Neuronal stem cell (in vitro differentiated cells): ENCODE results near the gene CACNB2.

Experiments
- DNase-seq: peaks from one replicate; pipeline ENCODE4 v3.0.0-alpha.2; 2013; ENCODE audit warnings: low spot score
- H2AFZ ChIP-seq: one replicate; pipeline ENCODE4 v1.6.1; 2013; ENCODE audit warnings: mild to moderate bottlenecking, low read length, inconsistent platforms
- H2AK5ac ChIP-seq: 2 replicates; pipeline ENCODE4 v1.6.1; 2013; ENCODE audit warnings: low read depth, mild to moderate bottlenecking, inconsistent platforms, low read length, moderate library complexity, mixed read lengths
- H2BK120ac ChIP-seq: 2 replicates; pipeline ENCODE4 v1.6.1; 2013; ENCODE audit warnings: low read depth, mild to moderate bottlenecking, inconsistent platforms, low read length, moderate library complexity, mixed read lengths
- H2BK12ac ChIP-seq: one replicate; pipeline ENCODE4 v1.6.1; 2013; ENCODE audit warnings: low read length, inconsistent platforms
- H2BK15ac ChIP-seq: 2 replicates; pipeline ENCODE4 v1.6.1; 2013; ENCODE audit warnings: mild to moderate bottlenecking, low read length, inconsistent platforms, mixed read lengths
- H2BK5ac ChIP-seq: one replicate; pipeline ENCODE4 v1.6.1; 2013; ENCODE audit warnings: inconsistent platforms, mild to moderate bottlenecking, low read length, moderate library complexity
- H3K14ac ChIP-seq: one replicate; pipeline ENCODE4 v1.6.1; 2013; ENCODE audit warnings: low read length, inconsistent platforms
- H3K18ac ChIP-seq: 2 replicates; pipeline ENCODE4 v1.6.1; 2013; ENCODE audit warnings: low read length, inconsistent platforms
- H3K23ac ChIP-seq: 2 replicates; pipeline ENCODE4 v1.6.1; 2013; ENCODE audit warnings: low read depth, mild to moderate bottlenecking, mixed read lengths, low read length, inconsistent platforms; ENCODE audit not compliant: poor library complexity
- H3K27ac ChIP-seq: replicated peaks from 3 replicates; pipeline ENCODE4 v1.5.1; 2013; ENCODE audit warnings: low read length, inconsistent platforms
- H3K27me3 ChIP-seq, 3 experiments: 2 replicates each; pipeline ENCODE4 v1.6.1; 2013; ENCODE audit warnings: low read length in 3 of 3, mild to moderate bottlenecking in 2 of 3, inconsistent platforms in 1 of 3, low read depth in 1 of 3, mixed read lengths in 1 of 3, moderate library complexity in 1 of 3; ENCODE audit not compliant: control insufficient read depth in 3 of 3, insufficient read depth in 3 of 3
- H3K36me3 ChIP-seq, 2 donors: replicated peaks in 1 of 2; 2 replicates each; pipeline ENCODE4 v1.6.1; 2013; ENCODE audit warnings: low read length in 2 of 2; ENCODE audit not compliant: control insufficient read depth in 2 of 2, insufficient read depth in 2 of 2
- H3K4ac ChIP-seq: 2 replicates; pipeline ENCODE4 v1.6.1; 2013; ENCODE audit warnings: inconsistent platforms, mild to moderate bottlenecking, low read length, moderate library complexity
- H3K4me1 ChIP-seq, 2 donors: 1 replicate in 1 of 2; 2 replicates in 1 of 2; pipeline ENCODE4 v1.6.1; 2013; ENCODE audit warnings: low read length in 2 of 2, low read depth in 1 of 2; ENCODE audit not compliant: control insufficient read depth in 2 of 2, insufficient read depth in 1 of 2
- H3K4me2 ChIP-seq: one replicate; pipeline ENCODE4 v1.6.1; 2013; ENCODE audit warnings: mild to moderate bottlenecking, low read length, inconsistent platforms; ENCODE audit not compliant: insufficient read depth, poor library complexity, severe bottlenecking
- H3K4me3 ChIP-seq, 2 donors: 2 replicates each; pipeline ENCODE4 v1.5.1; 2013; ENCODE audit warnings: low read length in 2 of 2, mild to moderate bottlenecking in 2 of 2, inconsistent platforms in 1 of 2, moderate library complexity in 1 of 2
- H3K79me1 ChIP-seq: one replicate; pipeline ENCODE4 v1.6.1; 2013; ENCODE audit warnings: low read depth, mild to moderate bottlenecking, inconsistent platforms, low read length, moderate library complexity
- H3K9ac ChIP-seq: one replicate; pipeline ENCODE4 v1.6.1; 2013; ENCODE audit warnings: mild to moderate bottlenecking, low read depth, low read length, inconsistent platforms; ENCODE audit not compliant: poor library complexity
- H3K9me3 ChIP-seq, 2 donors: replicated peaks in 1 of 2; 2 replicates each; pipeline versions ENCODE3 to v1.6.1; 2013; ENCODE audit warnings: low read length in 2 of 2, mild to moderate bottlenecking in 2 of 2, inconsistent platforms in 1 of 2, low read depth in 1 of 2, mixed read lengths in 1 of 2, moderate library complexity in 1 of 2; ENCODE audit not compliant: control insufficient read depth in 2 of 2, insufficient read depth in 1 of 2
- H4K8ac ChIP-seq: one replicate; pipeline ENCODE4 v1.6.1; 2013; ENCODE audit warnings: low read depth, mild to moderate bottlenecking, inconsistent platforms, low read length, moderate library complexity
- H4K91ac ChIP-seq: one replicate; pipeline ENCODE4 v1.6.1; 2013; ENCODE audit warnings: low read length, low read depth, mild to moderate bottlenecking, inconsistent platforms; ENCODE audit not compliant: poor library complexity
- WGBS, 2 donors: extraction: QIAGEN DNeasy Blood & Tissue Kit; methylation state at CpG; one replicate each; pipeline ENCODE4 v1.1.7; 2013; ENCODE audit warnings: missing lambda C conversion rate in 2 of 2, mixed read lengths in 1 of 2; ENCODE audit not compliant: insufficient read length in 2 of 2, insufficient replicate concordance in 1 of 2; ENCODE audit errors: extremely low coverage in 2 of 2; 5-methylcytosine and 5-hydroxymethylcytosine counted together

CACNB2 gene

DNA sequence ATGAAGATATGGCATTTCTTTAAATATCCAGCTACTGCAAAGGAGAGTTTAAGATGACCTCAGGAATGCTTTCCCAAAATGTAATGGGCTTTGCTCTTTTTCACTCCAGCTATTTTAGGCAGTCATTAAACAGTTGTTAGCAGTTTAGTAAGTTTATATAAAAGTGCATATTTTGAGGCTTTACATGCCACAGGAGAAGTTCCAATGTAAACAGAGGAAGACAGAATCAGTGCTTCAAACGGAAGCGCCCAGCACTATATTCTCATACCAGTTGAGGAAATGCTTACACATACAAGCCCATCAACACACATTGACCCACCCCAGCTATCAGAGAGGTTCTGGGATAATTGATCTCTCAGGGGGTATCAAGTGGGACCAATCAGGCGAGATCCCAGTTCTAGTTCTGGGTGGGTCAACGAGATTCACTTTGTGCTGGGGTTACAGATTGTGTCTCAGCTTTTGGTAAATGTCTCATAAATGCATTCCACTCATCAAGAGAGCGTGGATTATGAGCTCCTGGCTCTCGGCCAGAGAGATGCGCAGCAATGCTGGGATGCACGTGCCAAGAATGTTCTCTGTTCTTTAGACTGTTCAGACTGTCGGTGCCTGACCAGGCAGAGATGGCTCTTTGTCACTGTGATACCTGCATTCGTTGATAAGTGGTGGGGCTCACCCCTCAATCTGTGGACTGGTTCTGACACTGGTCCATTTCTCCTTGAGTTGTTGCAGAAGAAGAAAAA, 55.0 kb downstream of the CACNB2 start:
- H3K4me2 ChIP-seq: no peak overlapping the region
- H3K9me3 ChIP-seq: no peaks in the 10 kb centered on the region
- H3K14ac ChIP-seq: no peak overlapping the region
- H4K91ac ChIP-seq: no peak overlapping the region
- H2BK12ac ChIP-seq: no peak overlapping the region
- no peaks in the 10 kb centered on the region for H3K27me3 ChIP-seq
- H3K4me1 ChIP-seq: peaks cover 0 to 3% of the 10 kb centered on the region in 2 donors
- DNase-seq: no peak
- no peaks in the 10 kb centered on the region for H3K36me3 ChIP-seq
- H2BK120ac ChIP-seq: no peak overlapping the region
- no peak overlapping the region for H3K4ac ChIP-seq
- no peak overlapping the region for H3K9ac ChIP-seq
- no CpG with 5 or more reads among the region's 10 CpGs for WGBS, 2 donors
- no peak overlapping the region for H3K23ac ChIP-seq
- H4K8ac ChIP-seq: no peak overlapping the region
- no peak overlapping the region for H3K18ac ChIP-seq
- no peak overlapping the region for H2AFZ ChIP-seq
- no peak overlapping the region for H3K27ac ChIP-seq
- no peak overlapping the region for H2AK5ac ChIP-seq
- H3K79me1 ChIP-seq: no peaks in the 10 kb centered on the region
- H2BK5ac ChIP-seq: no peak overlapping the region
- no peak overlapping the region for H3K4me3 ChIP-seq
- no peak overlapping the region for H2BK15ac ChIP-seq

- Histone ChIP-seq H4K8ac (no peak overlapping the region), H3K79me1 (no peaks in the 10 kb centered on the region), H2BK15ac (no peak overlapping the region), H2AFZ (no peak overlapping the region), H3K4ac (no peak overlapping the region), H4K91ac (no peak overlapping the region), H3K4me1 (peaks cover 0 to 3% of the 10 kb centered on the region in 2 donors), H2BK120ac (no peak overlapping the region), H3K9me3 (no peaks in the 10 kb centered on the region), H3K27me3 (no peaks in the 10 kb centered on the region), H3K36me3 (no peaks in the 10 kb centered on the region), H3K4me2 (no peak overlapping the region), H2AK5ac (no peak overlapping the region), H2BK12ac (no peak overlapping the region), H3K4me3 (no peak overlapping the region), H3K27ac (no peak overlapping the region), H3K23ac (no peak overlapping the region), H2BK5ac (no peak overlapping the region), H3K14ac (no peak overlapping the region), H3K18ac (no peak overlapping the region), H3K9ac (no peak overlapping the region)
- DNase-seq: no peak
- WGBS, 2 donors: no CpG with 5 or more reads among the region's 2 CpGs
Observed at GRCh38 chr10:18196806-18197550, 56.8 kb downstream of the CACNB2 start.

DNA sequence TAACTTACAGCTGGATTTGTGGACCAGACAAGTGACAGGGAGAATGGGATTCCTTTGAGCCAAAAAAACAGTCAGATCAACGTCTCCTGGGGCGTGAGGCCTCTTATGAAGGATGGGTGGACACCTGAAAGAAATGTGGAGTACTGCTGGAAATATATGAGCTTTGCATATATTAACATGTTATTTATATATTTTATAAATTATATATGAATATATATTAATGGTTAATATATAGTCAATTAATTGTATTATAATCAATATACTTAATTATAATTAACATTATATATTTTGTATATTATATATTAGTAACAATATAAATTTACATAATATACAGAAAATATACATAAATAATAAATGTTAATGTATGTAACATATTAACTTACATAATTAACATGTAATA, 57.5 kb downstream of the CACNB2 start:
- Histone ChIP-seq H3K14ac (no peak overlapping the region), H3K9me3 (no peaks in the 10 kb centered on the region), H3K36me3 (no peaks in the 10 kb centered on the region), H4K91ac (no peak overlapping the region), H3K4me3 (no peak overlapping the region), H3K79me1 (no peaks in the 10 kb centered on the region), H3K23ac (no peak overlapping the region), H2BK15ac (no peak overlapping the region), H2BK12ac (no peak overlapping the region), H3K18ac (no peak overlapping the region), H3K4me2 (no peak overlapping the region), H3K4me1 (peaks cover 0 to 3% of the 10 kb centered on the region in 2 donors), H2BK5ac (no peak overlapping the region), H2AK5ac (no peak overlapping the region), H3K27me3 (no peaks in the 10 kb centered on the region), H2AFZ (no peak overlapping the region), H2BK120ac (no peak overlapping the region), H4K8ac (no peak overlapping the region), H3K9ac (no peak overlapping the region), H3K27ac (no peak overlapping the region), H3K4ac (no peak overlapping the region)
- DNase-seq: no peak
- WGBS, 2 donors: no CpG with 5 or more reads among the region's 2 CpGs

GRCh38 chr10:18201877-18202276, 61.7 kb downstream of the CACNB2 start:
- H3K27ac ChIP-seq: no peak overlapping the region
- no peak overlapping the region for H3K4ac ChIP-seq
- no peak overlapping the region for H3K4me2 ChIP-seq
- no peak overlapping the region for H3K9ac ChIP-seq
- H3K23ac ChIP-seq: no peak overlapping the region
- no peak overlapping the region for H2BK120ac ChIP-seq
- H3K14ac ChIP-seq: no peak overlapping the region
- no peaks in the 10 kb centered on the region for H3K27me3 ChIP-seq
- no peak overlapping the region for H2AK5ac ChIP-seq
- H2BK12ac ChIP-seq: no peak overlapping the region
- H3K36me3 ChIP-seq: no peaks in the 10 kb centered on the region
- H3K79me1 ChIP-seq: no peaks in the 10 kb centered on the region
- no peak overlapping the region for H2AFZ ChIP-seq
- H3K4me3 ChIP-seq: no peak overlapping the region
- H3K18ac ChIP-seq: no peak overlapping the region
- no peak overlapping the region for H2BK15ac ChIP-seq
- no peak overlapping the region for H2BK5ac ChIP-seq
- H3K4me1 ChIP-seq: peaks cover 0 to 3% of the 10 kb centered on the region in 2 donors
- H3K9me3 ChIP-seq: peaks cover 0 to 2% of the 10 kb centered on the region in 2 donors
- no peak overlapping the region for H4K8ac ChIP-seq
- DNase-seq: no peak
- no peak overlapping the region for H4K91ac ChIP-seq
